ENCODE data around the gene SLC35E1. TPM values are rescaled to one million over a fixed set of nuclear protein-coding genes. Genes with fewer than 3 reads are reported as not detected.

Gene SLC35E1
- total RNA-seq, 2 donors from 2014 or later, result 26.6 to 30.6 TPM

DNA sequence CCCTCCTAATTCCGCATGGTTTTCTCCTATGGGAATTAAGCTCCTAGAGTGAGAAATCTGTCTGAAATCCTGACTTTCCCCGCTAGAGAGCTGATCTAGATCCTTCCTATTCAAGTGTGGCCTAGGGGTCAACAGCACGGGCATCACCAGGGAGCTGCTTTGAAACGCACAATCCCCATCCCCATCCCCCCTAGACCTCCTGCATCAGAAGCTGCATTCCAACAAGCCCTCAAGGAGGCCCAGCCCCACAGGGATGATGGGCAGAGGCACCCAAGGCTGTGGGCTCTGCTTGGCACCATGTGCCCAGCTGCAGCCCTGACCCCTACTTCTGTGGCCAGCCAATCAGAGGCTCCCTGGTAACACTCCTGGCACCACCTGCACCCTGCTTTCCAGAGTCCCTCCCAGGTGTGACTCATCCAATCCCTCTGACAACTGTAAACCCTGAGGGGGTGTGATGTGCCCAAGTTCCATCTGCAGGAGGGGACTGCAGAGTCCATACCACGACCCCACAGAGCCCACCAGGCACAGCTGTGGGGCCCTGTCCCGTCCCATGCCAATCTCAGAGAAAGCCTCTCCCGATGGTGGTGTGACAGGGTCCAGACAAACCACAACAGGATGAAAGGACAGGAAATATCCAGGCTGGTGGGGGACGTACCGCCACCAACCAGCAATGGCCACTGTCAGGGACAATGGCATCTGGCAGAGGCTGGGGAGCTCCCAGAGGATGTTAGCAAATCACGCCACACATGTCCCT, 19.8 kb upstream of the SLC35E1 start:
- WGBS, 2 experiments (ENCODE audit: insufficient coverage in 1 of 2, insufficient read length in 1 of 2), result 82 to 83% methylated on average over 4 to 10 of the region's 10 CpGs
- Histone ChIP-seq H3K9ac (ENCODE audit: extremely low read depth, low read length, poor library complexity, severe bottlenecking) (no peak overlapping the region), H3K27ac (ENCODE audit: low read depth, low read length) (peak overlapping the region; percentile 10), H3K4me1 (ENCODE audit: control insufficient read depth, insufficient read depth, low read length) (peaks cover 18% of the 10 kb centered on the region), H3K36me3 (ENCODE audit: control insufficient read depth, insufficient read depth, low read length) (no peaks in the 10 kb centered on the region), H3K4me3 (ENCODE audit: low read length) (no peak overlapping the region), H3K27me3 (ENCODE audit: control insufficient read depth, insufficient read depth, low read length, poor library complexity, severe bottlenecking) (no peaks in the 10 kb centered on the region), H3K9me3 (ENCODE audit: control insufficient read depth, low read length) (no peaks in the 10 kb centered on the region)
- TF ChIP-seq, protein P1, sequence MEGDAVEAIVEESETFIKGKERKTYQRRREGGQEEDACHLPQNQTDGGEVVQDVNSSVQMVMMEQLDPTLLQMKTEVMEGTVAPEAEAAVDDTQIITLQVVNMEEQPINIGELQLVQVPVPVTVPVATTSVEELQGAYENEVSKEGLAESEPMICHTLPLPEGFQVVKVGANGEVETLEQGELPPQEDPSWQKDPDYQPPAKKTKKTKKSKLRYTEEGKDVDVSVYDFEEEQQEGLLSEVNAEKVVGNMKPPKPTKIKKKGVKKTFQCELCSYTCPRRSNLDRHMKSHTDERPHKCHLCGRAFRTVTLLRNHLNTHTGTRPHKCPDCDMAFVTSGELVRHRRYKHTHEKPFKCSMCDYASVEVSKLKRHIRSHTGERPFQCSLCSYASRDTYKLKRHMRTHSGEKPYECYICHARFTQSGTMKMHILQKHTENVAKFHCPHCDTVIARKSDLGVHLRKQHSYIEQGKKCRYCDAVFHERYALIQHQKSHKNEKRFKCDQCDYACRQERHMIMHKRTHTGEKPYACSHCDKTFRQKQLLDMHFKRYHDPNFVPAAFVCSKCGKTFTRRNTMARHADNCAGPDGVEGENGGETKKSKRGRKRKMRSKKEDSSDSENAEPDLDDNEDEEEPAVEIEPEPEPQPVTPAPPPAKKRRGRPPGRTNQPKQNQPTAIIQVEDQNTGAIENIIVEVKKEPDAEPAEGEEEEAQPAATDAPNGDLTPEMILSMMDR (conservative IDR thresholded peaks at IDR 0.05), result no peak
- H3K4me3 Mint-ChIP-seq, result no peak overlapping the region
- H3K27ac Mint-ChIP-seq, result no peak overlapping the region
- H3K27me3 Mint-ChIP-seq (ENCODE audit: insufficient read depth), result no peaks in the 10 kb centered on the region
- H3K9me3 Mint-ChIP-seq, result no peaks in the 10 kb centered on the region
- no peak for DNase-seq
- no peaks in the 10 kb centered on the region for H3K36me3 Mint-ChIP-seq (ENCODE audit: low read depth)
- peaks cover 31% of the 10 kb centered on the region for H3K4me1 Mint-ChIP-seq

DNA sequence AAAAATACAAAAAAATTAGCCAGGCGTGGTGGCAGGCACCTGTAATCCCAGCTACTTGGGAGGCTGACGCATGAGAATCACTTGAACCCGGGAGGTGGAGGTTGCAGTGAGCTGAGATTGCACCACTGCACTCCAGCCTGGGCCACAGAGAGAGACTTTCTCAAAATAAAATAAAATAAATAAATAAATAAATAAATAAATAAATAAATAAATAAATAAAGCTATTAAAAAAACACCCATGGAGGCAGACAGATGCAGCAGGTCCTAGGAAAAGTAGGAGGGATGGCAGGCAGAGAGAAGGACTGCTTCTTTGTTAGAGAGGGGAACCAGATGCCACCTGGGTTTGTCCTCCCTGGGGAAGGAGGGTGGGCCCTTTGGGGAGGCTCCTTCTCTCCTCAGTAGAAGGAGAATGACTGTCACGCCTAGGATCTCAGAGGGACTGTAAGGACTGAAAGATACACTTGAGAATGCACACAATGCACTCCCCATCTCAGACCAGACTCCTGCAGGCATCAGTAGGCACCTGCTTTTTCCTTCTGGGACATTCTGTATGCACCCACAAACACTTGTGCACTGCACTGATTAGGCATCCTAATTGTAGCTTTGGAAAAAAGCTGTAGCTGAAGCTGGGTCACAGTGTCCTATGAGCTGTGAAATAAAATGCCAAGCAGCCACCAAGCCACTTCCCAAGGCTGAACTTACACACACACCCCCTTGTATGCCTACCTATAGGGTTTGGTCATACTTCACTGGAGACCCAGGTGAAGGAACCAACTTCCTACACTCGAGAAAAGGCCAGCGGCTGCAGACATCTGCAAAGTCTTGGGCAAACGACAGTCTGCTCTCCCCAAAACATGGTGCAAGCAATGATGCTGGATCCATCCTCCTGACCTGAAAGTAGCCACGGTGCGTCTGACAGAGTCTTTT, 18.9 kb upstream of the SLC35E1 start:
- 90 to 96% methylated on average over 5 to 9 of the region's 9 CpGs for whole genome bisulfite sequencing, 2 experiments (ENCODE audit: insufficient coverage in 1 of 2, insufficient read length in 1 of 2)
- no peak for DNase-seq
- H3K27ac ChIP-seq (ENCODE audit: low read depth, low read length), result peak overlapping the region; percentile 10
- no peaks in the 10 kb centered on the region for H3K27me3 ChIP-seq (ENCODE audit: control insufficient read depth, insufficient read depth, low read length, poor library complexity, severe bottlenecking)
- H3K27ac Mint-ChIP-seq, result no peak overlapping the region
- no peak overlapping the region for H3K4me3 ChIP-seq (ENCODE audit: low read length)
- H3K4me1 Mint-ChIP-seq, result peaks cover 33% of the 10 kb centered on the region
- peaks cover 19% of the 10 kb centered on the region for H3K4me1 ChIP-seq (ENCODE audit: control insufficient read depth, insufficient read depth, low read length)
- H3K9ac ChIP-seq (ENCODE audit: extremely low read depth, low read length, poor library complexity, severe bottlenecking), result no peak overlapping the region
- no peaks in the 10 kb centered on the region for H3K9me3 Mint-ChIP-seq
- no peaks in the 10 kb centered on the region for H3K9me3 ChIP-seq (ENCODE audit: control insufficient read depth, low read length)
- no peaks in the 10 kb centered on the region for H3K36me3 ChIP-seq (ENCODE audit: control insufficient read depth, insufficient read depth, low read length)
- no peaks in the 10 kb centered on the region for H3K36me3 Mint-ChIP-seq (ENCODE audit: low read depth)
- H3K27me3 Mint-ChIP-seq (ENCODE audit: insufficient read depth), result no peaks in the 10 kb centered on the region
- TF ChIP-seq, protein P1 (conservative IDR thresholded peaks at IDR 0.05), result no peak
- H3K4me3 Mint-ChIP-seq, result no peak overlapping the region

DNA sequence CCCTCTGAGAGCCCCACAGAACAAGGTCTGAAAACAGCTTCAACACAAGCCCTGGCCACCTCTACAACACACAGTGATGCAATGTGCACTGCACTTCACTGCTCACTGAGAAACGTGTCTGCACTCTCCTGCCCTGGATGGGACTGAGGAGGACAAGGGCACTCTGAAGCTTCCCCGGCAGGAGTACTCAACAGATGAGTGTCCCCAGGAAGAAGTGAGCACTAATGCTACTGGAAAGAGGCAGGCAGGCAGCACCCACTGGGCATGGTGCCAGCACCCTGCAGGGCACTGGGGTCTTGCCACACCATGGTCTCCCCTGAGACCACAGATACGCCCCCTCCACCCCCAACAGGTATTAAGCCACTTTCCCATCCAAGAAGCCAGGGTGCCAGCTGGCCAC, 17.7 kb upstream of the SLC35E1 start:
- Mint-ChIP-seq H3K9me3 (no peaks in the 10 kb centered on the region), H3K4me3 (no peak overlapping the region), H3K36me3 (ENCODE audit: low read depth) (no peaks in the 10 kb centered on the region), H3K27ac (no peak overlapping the region), H3K27me3 (ENCODE audit: insufficient read depth) (no peaks in the 10 kb centered on the region), H3K4me1 (peaks cover 45% of the 10 kb centered on the region)
- Histone ChIP-seq H3K36me3 (ENCODE audit: control insufficient read depth, insufficient read depth, low read length) (no peaks in the 10 kb centered on the region), H3K27ac (ENCODE audit: low read depth, low read length) (no peak overlapping the region), H3K4me1 (ENCODE audit: control insufficient read depth, insufficient read depth, low read length) (peaks cover 20% of the 10 kb centered on the region), H3K27me3 (ENCODE audit: control insufficient read depth, insufficient read depth, low read length, poor library complexity, severe bottlenecking) (no peaks in the 10 kb centered on the region), H3K4me3 (ENCODE audit: low read length) (no peak overlapping the region), H3K9me3 (ENCODE audit: control insufficient read depth, low read length) (no peaks in the 10 kb centered on the region), H3K9ac (ENCODE audit: extremely low read depth, low read length, poor library complexity, severe bottlenecking) (no peak overlapping the region)
- WGBS, 2 experiments (ENCODE audit: insufficient coverage in 1 of 2, insufficient read length in 1 of 2), result 96 to 100% methylated on average over 2 to 3 of the region's 3 CpGs
- no peak for DNase-seq
- TF ChIP-seq, protein P1 (conservative IDR thresholded peaks at IDR 0.05), result no peak
